ENCODE data around the gene GAPDH. TPM values are rescaled to one million over a fixed set of nuclear protein-coding genes. Genes with fewer than 3 reads are reported as not detected.

Gene GAPDH
- total and polyA plus RNA-seq, 10 of the 15 experiments (the other 5 are each of a cell fraction or from before 2014, with no cell fraction given): 5,606 to 14,240 (median 9,400) TPM

GRCh38 chr12:6492838-6493496, 41.4 kb upstream of the GAPDH start, which contains the start of gene MRPL51 (continued):
- TF ChIP-seq NKRF (conservative IDR thresholded peaks at IDR 0.05) (0 out of 2 replicates have a peak, but pooled peaks have one; percentile 41), EP300 (IDR thresholded peaks at IDR 0.05; ENCODE audit: borderline replicate concordance in 1 of 2, control insufficient read depth in 1 of 2, low read depth in 2 of 2, low read length in 2 of 2) (no peak), EZH2 (IDR thresholded peaks at IDR 0.05; ENCODE audit: borderline replicate concordance, control insufficient read depth, low read depth, low read length) (no peak), TCF3 (IDR thresholded peaks at IDR 0.05; ENCODE audit: borderline replicate concordance, insufficient read depth, low read depth, low read length) (peak; percentile 46; the same call in 1 of the 2 replicates), CEBPB (IDR thresholded peaks at IDR 0.05; ENCODE audit: borderline replicate concordance in 1 of 2, low read depth in 2 of 2, low read length in 2 of 2) (no peak), TAF1 (IDR thresholded peaks at IDR 0.05; ENCODE audit: borderline replicate concordance, low read depth, low read length) (peak; percentile 90; the same call in 1 of the 2 replicates), BMI1 (IDR thresholded peaks at IDR 0.05; ENCODE audit: borderline replicate concordance) (no peak), IKZF1 (conservative IDR thresholded peaks at IDR 0.05) (no peak), MEF2B (IDR thresholded peaks at IDR 0.05; ENCODE audit: partially characterized antibody, poor library complexity, severe bottlenecking) (no peak), ZBTB40 (IDR thresholded peaks at IDR 0.05; ENCODE audit: borderline replicate concordance) (peak; percentile 98), JUND (IDR thresholded peaks at IDR 0.05; ENCODE audit: low read depth, low read length) (no peak), ZSCAN29 (IDR thresholded peaks at IDR 0.05) (no peak), RCOR1 (conservative IDR thresholded peaks at IDR 0.05; ENCODE audit: low read depth, low read length) (no peak), JUNB (IDR thresholded peaks at IDR 0.05) (no peak), SUPT20H (IDR thresholded peaks at IDR 0.05; ENCODE audit: borderline replicate concordance, control insufficient read depth, low read depth, low read length) (no peak), GABPA (IDR thresholded peaks at IDR 0.05; ENCODE audit: low read depth) (peak; percentile 96), RAD21 (IDR thresholded peaks at IDR 0.05; ENCODE audit: insufficient read depth, low read depth, low read length) (no peak)
- TF ChIP-seq, protein P1, sequence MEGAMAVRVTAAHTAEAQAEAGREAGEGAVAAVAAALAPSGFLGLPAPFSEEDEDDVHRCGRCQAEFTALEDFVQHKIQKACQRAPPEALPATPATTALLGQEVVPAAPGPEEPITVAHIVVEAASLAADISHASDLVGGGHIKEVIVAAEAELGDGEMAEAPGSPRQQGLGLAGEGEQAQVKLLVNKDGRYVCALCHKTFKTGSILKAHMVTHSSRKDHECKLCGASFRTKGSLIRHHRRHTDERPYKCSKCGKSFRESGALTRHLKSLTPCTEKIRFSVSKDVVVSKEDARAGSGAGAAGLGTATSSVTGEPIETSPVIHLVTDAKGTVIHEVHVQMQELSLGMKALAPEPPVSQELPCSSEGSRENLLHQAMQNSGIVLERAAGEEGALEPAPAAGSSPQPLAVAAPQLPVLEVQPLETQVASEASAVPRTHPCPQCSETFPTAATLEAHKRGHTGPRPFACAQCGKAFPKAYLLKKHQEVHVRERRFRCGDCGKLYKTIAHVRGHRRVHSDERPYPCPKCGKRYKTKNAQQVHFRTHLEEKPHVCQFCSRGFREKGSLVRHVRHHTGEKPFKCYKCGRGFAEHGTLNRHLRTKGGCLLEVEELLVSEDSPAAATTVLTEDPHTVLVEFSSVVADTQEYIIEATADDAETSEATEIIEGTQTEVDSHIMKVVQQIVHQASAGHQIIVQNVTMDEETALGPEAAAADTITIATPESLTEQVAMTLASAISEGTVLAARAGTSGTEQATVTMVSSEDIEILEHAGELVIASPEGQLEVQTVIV (IDR thresholded peaks at IDR 0.05; ENCODE audit: borderline replicate concordance, partially characterized antibody): peak; percentile 76
- TF ChIP-seq, protein P2, sequence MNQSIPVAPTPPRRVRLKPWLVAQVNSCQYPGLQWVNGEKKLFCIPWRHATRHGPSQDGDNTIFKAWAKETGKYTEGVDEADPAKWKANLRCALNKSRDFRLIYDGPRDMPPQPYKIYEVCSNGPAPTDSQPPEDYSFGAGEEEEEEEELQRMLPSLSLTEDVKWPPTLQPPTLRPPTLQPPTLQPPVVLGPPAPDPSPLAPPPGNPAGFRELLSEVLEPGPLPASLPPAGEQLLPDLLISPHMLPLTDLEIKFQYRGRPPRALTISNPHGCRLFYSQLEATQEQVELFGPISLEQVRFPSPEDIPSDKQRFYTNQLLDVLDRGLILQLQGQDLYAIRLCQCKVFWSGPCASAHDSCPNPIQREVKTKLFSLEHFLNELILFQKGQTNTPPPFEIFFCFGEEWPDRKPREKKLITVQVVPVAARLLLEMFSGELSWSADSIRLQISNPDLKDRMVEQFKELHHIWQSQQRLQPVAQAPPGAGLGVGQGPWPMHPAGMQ (IDR thresholded peaks at IDR 0.05; ENCODE audit: borderline replicate concordance): no peak
